Endometrial microvascular endothelial cells (primary cell): Measurements from ENCODE around the gene NOL4L. TPM values are rescaled to one million over a fixed set of nuclear protein-coding genes. Genes with fewer than 3 reads are reported as not detected.

ENCODE experiments used
- in situ Hi-C: cut with HindIII; loops from 2 replicates; pipeline ENCODE4 v1.10.0; 2017; ENCODE audit warnings: low sequenced_read_pairs, low pct_unique_long_range_greater_than_20kb; ENCODE audit errors: inconsistent ontology term
- total RNA-seq: library from RNA; depleted of rRNA; stranded (reverse); fragments of >200 nt; gene quantifications from one replicate; pipeline ENCODE4 v1.2.3, GENCODE V29; 2015; ENCODE audit errors: inconsistent ontology term

NOL4L gene
- total RNA-seq, 1 donor from 2014 or later: 25.6 TPM

DNA sequence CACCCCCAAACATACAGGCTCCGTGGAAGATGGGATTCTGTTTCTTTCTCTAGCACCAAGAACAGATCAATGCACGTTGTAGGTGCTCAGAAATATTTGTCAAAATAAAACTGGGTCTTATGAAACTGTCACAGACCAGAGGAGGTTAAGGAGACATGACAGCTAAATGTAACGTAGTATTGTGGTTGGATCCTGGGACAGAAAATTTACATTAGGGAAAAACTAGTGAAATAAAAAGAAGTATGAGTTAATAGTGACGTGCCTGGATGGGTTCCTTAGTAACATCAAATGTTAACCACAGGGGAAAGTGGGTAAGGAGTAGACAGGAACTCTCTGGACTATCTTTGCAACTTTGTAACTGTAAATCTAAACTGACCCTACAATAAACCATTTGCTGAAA is 31.5 kb downstream of the NOL4L start:
- in situ Hi-C loops: no loop called here

DNA sequence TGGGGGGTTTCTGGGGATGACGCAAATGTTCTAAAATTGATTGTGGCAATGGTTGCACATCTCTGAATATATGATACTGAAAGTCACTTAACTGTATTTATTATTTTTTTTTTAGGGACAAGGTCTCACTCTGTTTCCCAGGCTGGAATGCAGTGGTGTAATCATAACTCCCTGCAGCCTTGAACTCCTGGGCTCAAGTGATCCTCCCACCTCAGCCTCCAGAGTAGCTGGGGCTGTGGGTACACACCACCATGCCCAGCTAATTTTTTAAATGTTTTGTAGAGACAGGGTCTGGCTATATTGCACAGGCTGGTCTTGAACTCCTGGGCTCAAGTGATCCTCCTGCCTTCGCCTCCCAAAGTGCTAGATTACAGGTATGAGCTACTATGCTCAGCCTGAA is 33.4 kb downstream of the NOL4L start:
- in situ Hi-C loops: no loop called here

GRCh38 chr20:32549842-32550241 is 35.3 kb downstream of the NOL4L start:
- in situ Hi-C loops: no loop called here

- in situ Hi-C loops: no loop called here
Observed at GRCh38 chr20:32547753-32548034, 37.4 kb downstream of the NOL4L start.

GRCh38 chr20:32546918-32547752 is 38.0 kb downstream of the NOL4L start:
- in situ Hi-C loops: no loop called here

GRCh38 chr20:32544893-32545840 is 40.0 kb downstream of the NOL4L start:
- in situ Hi-C loops: no loop called here

DNA sequence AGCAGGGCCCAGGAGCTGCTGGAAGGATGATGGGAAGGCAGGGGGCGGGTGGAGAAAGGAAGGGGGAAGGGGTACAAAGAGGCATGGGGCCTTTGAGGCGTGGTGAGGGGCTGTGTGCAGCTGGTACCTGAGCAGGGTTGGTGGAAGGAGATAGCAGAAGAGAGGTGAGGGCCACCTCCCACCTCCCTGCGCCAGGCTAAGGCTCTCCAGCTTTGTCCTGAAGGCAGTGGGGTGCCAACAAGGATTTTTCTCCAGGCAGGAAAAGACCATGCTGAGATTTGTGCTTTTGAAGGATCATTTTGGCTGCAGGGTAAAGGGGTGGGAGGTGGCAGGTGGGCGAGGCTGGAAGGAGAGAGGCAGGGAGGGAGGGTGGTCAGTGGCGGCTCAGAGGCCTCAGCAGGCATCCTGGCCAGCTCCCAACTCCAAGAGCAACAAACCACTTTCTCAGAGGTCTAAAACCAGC is 40.8 kb downstream of the NOL4L start:
- in situ Hi-C loops: no loop called here

DNA sequence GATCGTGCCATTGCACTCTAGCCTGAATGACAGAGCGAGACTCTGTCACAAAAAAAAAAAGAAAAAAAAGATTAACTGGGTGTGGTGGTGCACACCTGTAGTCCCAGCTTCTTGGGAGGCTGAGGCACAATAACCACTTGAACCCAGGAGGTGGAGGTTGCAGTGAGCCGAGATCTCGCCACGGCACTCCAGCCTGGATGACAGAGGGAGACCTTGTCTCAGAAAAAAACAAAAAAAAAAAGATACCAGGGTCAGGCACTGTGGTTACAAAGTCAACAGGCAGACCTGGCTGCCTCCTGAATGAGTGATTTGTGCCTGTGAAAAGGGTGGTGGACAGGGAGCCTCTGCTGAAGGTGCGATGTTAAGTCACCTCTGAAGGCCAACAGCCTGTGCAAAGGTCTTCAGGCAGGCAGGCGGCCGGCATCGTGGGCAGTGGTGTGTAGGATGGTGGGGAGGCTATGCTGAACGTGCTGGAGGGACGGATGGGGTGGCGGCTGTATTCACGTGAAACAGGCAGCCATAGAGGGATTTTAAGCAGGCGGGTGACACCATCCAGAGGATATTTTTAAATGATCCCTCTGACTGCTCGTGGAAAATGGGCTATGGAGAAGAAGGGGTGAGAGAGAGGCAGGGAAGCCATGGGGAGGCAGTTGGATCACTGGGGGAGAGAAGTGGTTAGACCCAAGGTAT is 41.4 kb downstream of the NOL4L start:
- in situ Hi-C loops: no loop called here

- in situ Hi-C loops: no loop called here
Observed at GRCh38 chr20:32542259-32542615, 42.9 kb downstream of the NOL4L start.

DNA sequence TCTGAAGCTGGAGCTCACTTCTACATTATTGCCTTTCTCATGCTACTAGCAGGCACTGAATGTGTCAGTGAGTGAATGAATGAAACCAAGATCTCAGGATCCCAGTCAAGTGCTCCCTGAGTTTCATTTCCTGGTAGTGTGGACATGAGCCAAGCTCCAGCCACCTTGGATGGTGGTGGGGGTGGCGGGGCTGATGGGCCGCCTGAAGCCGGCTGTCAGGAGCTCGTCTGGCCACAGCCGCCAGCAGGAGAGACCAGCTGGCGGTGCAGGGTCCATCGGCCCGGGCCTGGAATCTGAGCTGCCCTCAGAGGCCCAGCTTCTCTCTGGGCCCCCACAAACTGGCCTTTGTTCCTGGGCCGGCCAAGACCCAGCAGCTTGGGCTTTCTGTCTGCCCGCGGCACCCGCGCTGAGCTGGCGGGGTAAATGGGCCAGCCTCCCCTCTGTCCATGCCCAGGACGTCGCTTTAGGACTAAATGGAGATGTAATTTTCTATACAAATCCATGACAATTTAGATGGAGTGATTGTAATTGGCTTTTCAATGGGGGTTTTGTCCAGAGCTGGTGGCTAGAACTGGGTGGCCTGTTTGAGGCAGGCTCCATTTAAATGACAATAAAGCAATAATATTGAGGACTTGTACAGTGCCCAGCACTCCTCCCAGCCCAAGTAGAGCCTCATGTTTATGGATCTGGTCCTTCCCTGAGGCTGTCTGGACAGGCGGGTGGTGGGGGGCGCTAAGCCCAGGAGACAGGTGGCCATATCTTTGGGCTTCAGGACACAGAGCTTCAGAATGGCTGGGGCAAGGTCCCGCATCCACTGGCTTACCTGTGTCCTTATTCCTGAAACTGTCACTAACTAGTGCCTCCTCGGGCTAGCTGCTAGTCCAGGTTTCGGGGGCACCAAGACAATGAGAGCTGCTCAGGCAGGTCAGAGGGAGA is 43.5 kb downstream of the NOL4L start:
- in situ Hi-C loops: no loop called here

GRCh38 chr20:32539817-32540675 is 45.1 kb downstream of the NOL4L start:
- in situ Hi-C loops: no loop called here

- in situ Hi-C loops: no loop called here
Observed at GRCh38 chr20:32539026-32539816, 45.9 kb downstream of the NOL4L start.

DNA sequence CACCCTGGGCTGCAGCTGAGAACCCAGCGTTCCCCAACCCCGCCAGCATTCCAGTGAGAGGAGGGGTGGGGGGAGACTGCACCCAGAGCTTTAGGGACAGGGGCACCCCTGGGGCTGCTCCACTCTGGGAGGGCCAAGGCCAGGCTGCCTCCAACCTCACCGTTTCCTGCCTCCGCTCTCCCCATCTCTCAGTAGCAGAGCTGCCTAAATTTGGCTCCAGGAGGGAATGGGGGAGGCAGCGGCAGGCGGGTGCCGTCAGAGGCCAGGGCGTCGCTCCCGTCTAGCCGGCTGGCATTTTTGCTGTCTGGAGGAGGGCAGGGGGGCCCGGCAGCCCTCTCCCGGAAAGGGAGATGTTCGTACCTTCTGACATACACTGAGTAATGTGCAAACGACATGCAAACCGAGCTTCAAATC is 46.6 kb downstream of the NOL4L start:
- in situ Hi-C loops: no loop called here

DNA sequence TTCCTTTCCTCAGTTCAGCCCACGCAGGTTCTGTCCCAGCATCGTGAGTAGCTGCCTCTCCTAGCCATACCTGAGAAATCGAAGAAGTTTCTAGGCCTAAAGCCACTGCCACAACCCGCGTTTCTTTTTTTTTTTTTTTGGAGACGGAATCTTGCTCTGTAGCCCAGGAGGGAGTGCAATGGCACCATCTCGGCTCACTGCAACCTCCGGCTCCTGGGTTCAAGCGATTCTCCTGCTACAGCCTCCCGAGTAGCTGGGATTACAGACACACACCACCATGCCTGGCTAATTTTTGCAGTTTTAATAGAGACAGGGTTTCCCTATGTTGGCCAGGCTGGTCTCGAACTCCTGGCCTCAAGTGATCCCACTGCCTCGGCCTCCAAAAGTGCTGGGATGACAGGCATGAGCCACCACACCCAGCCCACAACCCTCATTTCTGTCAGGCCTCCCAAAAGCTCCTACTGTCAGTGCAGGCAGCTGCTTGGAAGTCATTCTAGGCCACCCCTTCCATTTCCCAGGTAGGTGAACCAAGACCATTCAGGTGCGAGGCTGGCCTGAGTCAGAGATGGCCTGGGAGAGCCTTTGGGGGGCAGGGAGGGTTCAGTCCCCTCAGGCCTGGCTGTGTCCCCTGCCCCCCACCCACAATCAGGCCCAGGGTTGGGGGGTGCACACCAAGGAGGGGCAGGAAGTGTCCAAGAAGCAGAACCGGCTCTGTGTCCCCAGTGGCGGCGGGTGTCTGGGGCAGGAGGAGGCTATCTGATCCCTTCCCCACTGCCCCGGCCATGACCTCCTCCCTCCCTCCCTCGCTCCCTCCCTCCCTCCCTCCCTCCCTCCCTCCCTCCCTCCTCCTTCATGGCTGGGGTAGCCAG is 47.2 kb downstream of the NOL4L start:
- in situ Hi-C loops: no loop called here

DNA sequence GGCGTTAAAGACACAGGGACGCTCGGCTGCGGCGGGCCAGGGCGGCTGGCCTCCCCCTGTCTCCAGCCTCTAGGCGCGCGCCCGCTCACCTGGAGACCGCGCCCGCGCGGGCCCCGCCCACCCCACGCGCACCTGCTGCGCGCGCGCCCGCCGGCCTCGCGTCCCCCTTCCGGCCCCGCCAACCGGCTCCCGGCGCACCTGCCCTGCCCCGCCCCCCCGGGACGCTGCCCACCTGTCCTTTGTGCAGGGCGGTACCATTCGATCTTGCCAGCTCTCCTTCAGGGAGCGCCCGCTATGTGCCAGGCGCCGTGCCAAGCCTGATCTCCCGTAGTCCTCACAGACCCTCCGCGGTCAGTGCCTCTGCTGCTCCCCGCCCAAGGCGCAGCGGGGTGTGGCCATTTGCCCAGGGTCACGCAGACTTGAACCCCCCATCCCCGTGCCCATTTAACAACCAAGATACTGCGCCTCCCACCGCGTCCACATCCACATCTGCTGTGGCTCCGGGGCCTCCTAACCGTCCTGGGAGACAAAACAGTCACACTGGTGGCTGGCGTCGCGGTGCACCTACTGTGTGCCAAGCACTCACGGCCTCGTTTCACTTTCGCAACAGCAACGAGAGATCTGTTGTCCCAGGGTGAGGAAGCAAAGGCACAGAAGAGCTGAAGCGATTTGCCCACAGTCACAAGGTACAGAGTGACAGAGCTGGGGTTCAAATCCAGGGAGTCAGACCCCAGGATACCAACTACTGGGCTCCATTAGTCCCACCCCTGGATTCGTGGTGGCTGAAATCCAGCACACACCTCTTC is 48.1 kb downstream of the NOL4L start:
- in situ Hi-C loops: no loop called here
